ENCODE measurements around the gene DOK6. TPM values are rescaled to one million over a fixed set of nuclear protein-coding genes. Genes with fewer than 3 reads are reported as not detected.

The DOK6 gene
- total RNA-seq, 1 donor from 2014 or later, result 8.9 TPM

GRCh38 chr18:69626171-69626570 is 225.5 kb downstream of the DOK6 start:
- Mint-ChIP-seq H3K4me1 (ENCODE audit: low read depth) (peaks cover 44% of the 10 kb centered on the region), H3K36me3 (ENCODE audit: low read depth) (peaks cover 2% of the 10 kb centered on the region), H3K27me3 (ENCODE audit: low read depth) (no peaks in the 10 kb centered on the region), H3K9me3 (ENCODE audit: low read depth) (peaks cover 4% of the 10 kb centered on the region), H3K27ac (ENCODE audit: unreplicated experiment) (peak overlapping the region; percentile 85), H3K4me3 (ENCODE audit: unreplicated experiment) (no peak overlapping the region)
- TF ChIP-seq, protein P1, sequence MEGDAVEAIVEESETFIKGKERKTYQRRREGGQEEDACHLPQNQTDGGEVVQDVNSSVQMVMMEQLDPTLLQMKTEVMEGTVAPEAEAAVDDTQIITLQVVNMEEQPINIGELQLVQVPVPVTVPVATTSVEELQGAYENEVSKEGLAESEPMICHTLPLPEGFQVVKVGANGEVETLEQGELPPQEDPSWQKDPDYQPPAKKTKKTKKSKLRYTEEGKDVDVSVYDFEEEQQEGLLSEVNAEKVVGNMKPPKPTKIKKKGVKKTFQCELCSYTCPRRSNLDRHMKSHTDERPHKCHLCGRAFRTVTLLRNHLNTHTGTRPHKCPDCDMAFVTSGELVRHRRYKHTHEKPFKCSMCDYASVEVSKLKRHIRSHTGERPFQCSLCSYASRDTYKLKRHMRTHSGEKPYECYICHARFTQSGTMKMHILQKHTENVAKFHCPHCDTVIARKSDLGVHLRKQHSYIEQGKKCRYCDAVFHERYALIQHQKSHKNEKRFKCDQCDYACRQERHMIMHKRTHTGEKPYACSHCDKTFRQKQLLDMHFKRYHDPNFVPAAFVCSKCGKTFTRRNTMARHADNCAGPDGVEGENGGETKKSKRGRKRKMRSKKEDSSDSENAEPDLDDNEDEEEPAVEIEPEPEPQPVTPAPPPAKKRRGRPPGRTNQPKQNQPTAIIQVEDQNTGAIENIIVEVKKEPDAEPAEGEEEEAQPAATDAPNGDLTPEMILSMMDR (IDR thresholded peaks at IDR 0.05), result no peak
- DNase-seq (ENCODE audit: low spot score), result no peak

DNA sequence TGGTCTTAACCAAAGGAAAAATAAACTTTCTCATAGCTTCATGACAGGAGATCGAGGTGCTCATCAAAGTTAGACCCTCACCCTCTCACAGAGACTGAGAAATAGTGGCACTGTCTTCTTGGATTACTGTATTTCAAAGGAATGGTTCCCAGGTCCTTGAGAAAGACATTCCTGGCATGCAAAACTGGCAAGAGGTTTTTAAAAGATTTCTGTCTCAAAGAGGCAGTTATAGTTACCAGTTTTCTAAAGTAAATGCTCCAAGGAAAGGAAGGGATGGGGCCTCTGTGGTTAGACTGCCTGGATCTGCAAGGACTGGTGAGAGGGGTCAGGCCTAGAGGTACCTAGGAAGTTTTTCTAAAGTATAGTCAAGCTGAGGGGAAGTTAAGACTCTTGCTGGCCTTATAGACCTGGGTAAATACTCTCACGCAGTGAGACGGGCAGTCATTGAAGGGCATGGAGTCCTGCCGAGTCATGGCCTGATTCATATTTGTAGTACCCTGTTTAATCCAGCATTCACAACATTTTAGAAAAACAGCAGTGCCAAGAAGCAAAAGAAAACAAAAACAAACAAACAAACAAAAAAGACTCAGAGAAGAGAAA is 226.1 kb downstream of the DOK6 start:
- H3K4me3 Mint-ChIP-seq (ENCODE audit: unreplicated experiment), result no peak overlapping the region
- TF ChIP-seq, protein P1 (IDR thresholded peaks at IDR 0.05), result no peak
- peaks cover 49% of the 10 kb centered on the region for H3K4me1 Mint-ChIP-seq (ENCODE audit: low read depth)
- peaks cover 2% of the 10 kb centered on the region for H3K36me3 Mint-ChIP-seq (ENCODE audit: low read depth)
- no peak for DNase-seq (ENCODE audit: low spot score)
- no peaks in the 10 kb centered on the region for H3K27me3 Mint-ChIP-seq (ENCODE audit: low read depth)
- peaks cover 4% of the 10 kb centered on the region for H3K9me3 Mint-ChIP-seq (ENCODE audit: low read depth)
- peak overlapping the region; percentile 85 for H3K27ac Mint-ChIP-seq (ENCODE audit: unreplicated experiment)

DNA sequence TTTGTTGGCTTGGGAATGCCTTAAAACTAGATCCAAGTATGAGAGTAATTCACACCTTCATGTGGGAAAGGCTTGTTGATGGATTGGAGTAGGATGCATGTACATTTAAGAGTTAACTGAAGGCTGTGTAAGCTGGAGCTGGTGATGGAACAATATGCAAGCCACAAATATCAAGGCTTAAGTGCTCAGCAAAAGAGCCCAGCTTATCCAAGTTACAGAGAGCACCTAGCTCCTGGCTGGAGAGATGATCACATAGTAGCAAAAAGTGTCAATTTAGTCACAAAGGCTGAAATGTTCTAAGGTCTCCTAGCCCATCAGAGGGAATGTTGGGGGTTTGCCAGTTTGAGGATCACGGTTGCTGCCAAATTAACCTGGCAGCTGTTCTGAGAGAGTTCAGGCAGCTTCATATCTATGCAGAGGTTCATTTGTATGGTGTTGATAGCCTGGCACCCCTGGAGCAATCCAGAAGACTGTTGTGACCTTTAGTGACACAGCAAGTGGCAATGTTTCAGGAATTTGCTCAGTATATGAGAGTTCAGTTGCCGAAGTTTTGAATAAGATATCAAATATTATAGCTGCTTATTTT is 228.2 kb downstream of the DOK6 start:
- no peak for DNase-seq (ENCODE audit: low spot score)
- Mint-ChIP-seq H3K4me3 (ENCODE audit: unreplicated experiment) (no peak overlapping the region), H3K4me1 (ENCODE audit: low read depth) (peaks cover 50% of the 10 kb centered on the region), H3K36me3 (ENCODE audit: low read depth) (peaks cover 2% of the 10 kb centered on the region), H3K27me3 (ENCODE audit: low read depth) (no peaks in the 10 kb centered on the region), H3K27ac (ENCODE audit: unreplicated experiment) (no peak overlapping the region), H3K9me3 (ENCODE audit: low read depth) (peaks cover 4% of the 10 kb centered on the region)
- TF ChIP-seq, protein P1 (IDR thresholded peaks at IDR 0.05), result no peak

GRCh38 chr18:69631281-69631680 is 230.6 kb downstream of the DOK6 start:
- H3K27me3 Mint-ChIP-seq (ENCODE audit: low read depth), result no peaks in the 10 kb centered on the region
- no peak for DNase-seq (ENCODE audit: low spot score)
- H3K9me3 Mint-ChIP-seq (ENCODE audit: low read depth), result peaks cover 4% of the 10 kb centered on the region
- peak overlapping the region; percentile 69 for H3K27ac Mint-ChIP-seq (ENCODE audit: unreplicated experiment)
- no peak overlapping the region for H3K4me3 Mint-ChIP-seq (ENCODE audit: unreplicated experiment)
- peaks cover 2% of the 10 kb centered on the region for H3K36me3 Mint-ChIP-seq (ENCODE audit: low read depth)
- peaks cover 41% of the 10 kb centered on the region for H3K4me1 Mint-ChIP-seq (ENCODE audit: low read depth)
- TF ChIP-seq, protein P1 (IDR thresholded peaks at IDR 0.05), result no peak

GRCh38 chr18:69635482-69635881 is 234.8 kb downstream of the DOK6 start:
- Mint-ChIP-seq H3K9me3 (ENCODE audit: low read depth) (no peaks in the 10 kb centered on the region), H3K4me3 (ENCODE audit: unreplicated experiment) (no peak overlapping the region)

More at GRCh38 chr18:69635482-69635881, 234.8 kb downstream of the DOK6 start:
- no peaks in the 10 kb centered on the region for H3K36me3 Mint-ChIP-seq (ENCODE audit: low read depth)
- H3K27me3 Mint-ChIP-seq (ENCODE audit: low read depth), result no peaks in the 10 kb centered on the region
- peaks cover 17% of the 10 kb centered on the region for H3K4me1 Mint-ChIP-seq (ENCODE audit: low read depth)
- no peak for DNase-seq (ENCODE audit: low spot score)
- H3K27ac Mint-ChIP-seq (ENCODE audit: unreplicated experiment), result no peak overlapping the region
- TF ChIP-seq, protein P1 (IDR thresholded peaks at IDR 0.05), result no peak

Measured in chondrocyte (in vitro differentiated cells).